T-helper 1 cell (primary cell): ENCODE data around the gene CCNY.

Experiments used
- DNase-seq, 5 donors: peaks; one replicate each; pipeline ENCODE4 v3.0.0-alpha.2; 2012 to 2020

The CCNY gene

GRCh38 chr10:35456153-35456720 lies 119.9 kb downstream of the CCNY start:
- no peak for DNase-seq

- DNase-seq: no peak
These were observed 120.5 kb downstream of the CCNY start for GRCh38 chr10:35456784-35457183.

- DNase-seq: no peak
These were observed 122.5 kb downstream of the CCNY start for GRCh38 chr10:35458500-35459448.

- DNase-seq: peak in 1 of 5 donors; percentile 46
These were observed 123.1 kb downstream of the CCNY start for GRCh38 chr10:35459449-35459847.

GRCh38 chr10:35460852-35461460 lies 124.6 kb downstream of the CCNY start:
- DNase-seq: no peak

GRCh38 chr10:35462491-35462934 lies 126.2 kb downstream of the CCNY start:
- peak in 1 of 5 donors; percentile 19 for DNase-seq

- no peak for DNase-seq
These were observed 127.0 kb downstream of the CCNY start for GRCh38 chr10:35463105-35463867.

GRCh38 chr10:35463878-35464277 lies 127.6 kb downstream of the CCNY start:
- no peak for DNase-seq

- no peak for DNase-seq
These were observed 128.6 kb downstream of the CCNY start for GRCh38 chr10:35464825-35465456.

- DNase-seq: no peak
These were observed 129.4 kb downstream of the CCNY start for GRCh38 chr10:35465673-35466072.

GRCh38 chr10:35466170-35466569 lies 129.9 kb downstream of the CCNY start:
- DNase-seq: no peak

- DNase-seq: no peak
These were observed 130.4 kb downstream of the CCNY start for GRCh38 chr10:35466661-35467060.

GRCh38 chr10:35467186-35467585 lies 130.9 kb downstream of the CCNY start:
- DNase-seq: no peak

- no peak for DNase-seq
These were observed 134.1 kb downstream of the CCNY start for GRCh38 chr10:35470248-35470924.

GRCh38 chr10:35470925-35471315 lies 134.6 kb downstream of the CCNY start:
- no peak for DNase-seq

GRCh38 chr10:35471435-35471834 lies 135.1 kb downstream of the CCNY start:
- DNase-seq: no peak

GRCh38 chr10:35480142-35480541 lies 143.8 kb downstream of the CCNY start:
- no peak for DNase-seq

- DNase-seq: no peak
These were observed 145.1 kb downstream of the CCNY start for GRCh38 chr10:35481413-35481812.

GRCh38 chr10:35486297-35486990 lies 150.1 kb downstream of the CCNY start:
- DNase-seq: no peak

- DNase-seq: no peak
These were observed 151.2 kb downstream of the CCNY start for GRCh38 chr10:35487336-35488034.

GRCh38 chr10:35488228-35488627 lies 151.9 kb downstream of the CCNY start:
- no peak for DNase-seq
